HS-27A (cell line): ENCODE data around the gene EPHB1.

Source experiments
- DNase-seq: peaks from one replicate; pipeline ENCODE4 v3.0.0-alpha.2; 2012; ENCODE audit warnings: low read depth, missing footprints

The EPHB1 gene

DNA sequence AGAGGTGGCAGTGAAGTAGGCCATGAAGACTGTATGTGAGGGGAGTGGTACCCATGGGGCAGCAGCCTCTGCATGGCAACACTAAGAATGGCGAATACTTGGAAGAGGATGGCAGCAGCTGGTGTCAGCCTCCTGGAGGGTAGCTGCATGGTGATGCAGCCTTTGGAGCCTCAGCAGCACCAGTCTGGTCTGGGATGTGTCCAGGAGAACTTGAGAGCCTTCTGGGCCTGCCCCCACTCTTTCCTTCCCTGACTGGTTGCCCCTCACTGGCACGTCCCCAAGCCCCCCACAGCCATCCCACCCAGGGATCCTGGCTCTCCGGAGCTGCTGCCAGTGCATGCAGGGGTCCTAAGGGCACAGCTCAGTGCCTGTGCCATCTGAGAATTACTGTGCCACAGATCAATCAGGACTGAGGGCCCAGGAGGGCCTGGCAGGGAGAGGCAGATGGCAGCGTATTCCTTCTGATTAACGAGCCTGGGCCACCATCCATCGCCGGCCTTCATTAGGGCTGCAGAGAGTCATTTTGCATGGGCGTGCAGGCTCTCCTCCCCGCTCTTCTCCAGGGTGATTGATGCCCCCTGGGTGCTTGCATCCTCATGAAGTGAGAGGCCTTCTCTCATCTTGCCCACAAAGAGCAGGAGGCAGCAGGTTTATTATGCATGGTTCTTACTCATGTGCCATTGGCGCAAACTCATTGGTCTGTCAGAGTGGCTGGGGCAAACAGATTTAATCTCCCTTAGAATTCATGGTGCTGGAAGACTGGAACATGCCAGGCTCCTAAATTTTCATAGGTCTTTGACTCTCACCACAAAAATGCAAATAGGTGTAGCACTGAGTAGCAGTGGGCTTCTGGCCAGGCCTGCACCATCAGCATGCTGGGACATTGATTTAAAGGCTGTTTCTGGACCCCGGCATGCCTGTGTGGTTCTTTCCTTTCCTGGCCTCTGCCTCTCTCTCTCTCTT lies 116.8 kb downstream of the EPHB1 start:
- DNase-seq, result no peak

GRCh38 chr3:134916276-134916961 lies 121.4 kb downstream of the EPHB1 start:
- no peak for DNase-seq

- DNase-seq, result no peak
Observed at GRCh38 chr3:134917631-134918030, 122.6 kb downstream of the EPHB1 start.

DNA sequence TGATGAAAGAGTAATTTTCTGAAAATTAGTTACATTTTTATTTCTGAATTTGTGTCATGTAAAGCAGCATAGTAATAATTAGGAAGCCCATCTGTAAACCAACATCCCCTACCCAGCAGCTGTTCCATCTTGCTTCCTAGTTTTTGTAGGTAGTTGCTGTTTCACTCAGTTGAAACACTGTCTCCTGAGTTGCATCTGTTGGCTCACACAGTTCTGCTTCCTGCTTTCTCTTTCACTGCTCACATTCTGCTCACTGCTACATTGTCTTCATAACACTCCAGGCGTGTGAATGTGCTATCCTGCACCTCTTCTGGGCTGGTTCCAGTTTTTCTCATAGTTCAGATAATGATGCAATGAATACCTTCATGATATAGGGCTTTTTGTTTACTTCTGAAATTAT lies 123.4 kb downstream of the EPHB1 start:
- DNase-seq, result no peak

- no peak for DNase-seq
Observed at GRCh38 chr3:134922101-134922500, 127.0 kb downstream of the EPHB1 start.

- DNase-seq, result no peak
Observed at GRCh38 chr3:134922866-134923265, 127.8 kb downstream of the EPHB1 start.

DNA sequence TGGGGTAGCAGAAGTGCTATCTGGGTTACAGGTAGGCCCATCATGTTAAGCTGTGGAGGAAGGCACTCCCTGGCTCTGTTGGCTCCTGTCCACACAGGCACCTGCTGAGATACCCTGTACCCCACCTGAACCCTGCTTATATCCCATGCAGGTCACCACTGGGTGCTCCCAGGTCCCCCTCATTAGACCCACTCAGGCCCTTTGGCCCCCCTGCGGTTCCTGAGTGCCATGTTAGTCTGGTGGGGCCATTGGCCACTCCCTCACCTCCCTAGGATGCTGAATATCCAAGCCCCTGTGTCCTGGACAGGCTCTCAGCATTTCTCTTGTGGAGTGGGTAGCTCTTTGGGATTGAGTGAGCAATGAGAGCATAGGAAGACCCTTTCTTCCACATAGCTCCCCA lies 128.2 kb downstream of the EPHB1 start:
- no peak for DNase-seq

GRCh38 chr3:134927599-134927998 lies 132.5 kb downstream of the EPHB1 start:
- DNase-seq, result no peak

DNA sequence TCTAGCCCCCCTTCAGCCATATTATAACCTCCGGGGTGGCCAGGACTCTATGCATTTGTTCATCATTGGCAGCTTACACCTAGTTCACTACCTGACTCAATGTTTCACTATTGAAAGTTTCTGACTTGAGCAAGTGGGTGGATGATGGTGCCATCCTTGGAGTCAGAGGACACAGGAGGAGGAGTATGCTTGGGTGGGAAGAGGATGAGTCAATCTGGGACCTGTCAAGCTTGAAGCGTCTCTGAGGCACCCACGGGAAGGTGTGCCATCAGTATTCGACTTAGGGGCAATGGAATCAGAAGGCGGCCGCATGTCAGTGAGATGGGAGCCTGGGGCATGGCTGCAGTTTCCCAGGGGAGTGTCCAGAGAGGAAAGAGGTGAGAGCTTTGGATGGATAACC lies 133.3 kb downstream of the EPHB1 start:
- DNase-seq, result no peak

DNA sequence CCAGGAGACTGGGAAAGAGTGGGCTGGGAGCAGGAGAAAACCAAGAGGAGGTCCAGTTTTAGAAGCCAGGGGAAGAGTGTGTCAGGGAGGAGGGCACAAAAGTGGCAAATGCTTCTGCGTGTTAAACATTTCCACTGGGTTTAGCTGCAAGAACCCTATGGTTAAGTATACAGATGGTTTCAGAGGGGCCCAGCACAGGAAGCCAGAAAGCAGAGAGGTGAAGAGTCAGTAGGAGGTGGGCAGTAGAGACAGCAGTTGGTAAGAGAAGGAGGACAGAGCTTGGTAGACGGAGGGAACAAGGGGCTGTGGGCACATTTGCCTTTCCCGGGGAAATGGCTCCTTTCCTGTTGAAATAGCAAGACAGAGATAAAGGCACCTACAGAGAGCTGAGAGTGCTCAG lies 133.8 kb downstream of the EPHB1 start:
- DNase-seq, result no peak

DNA sequence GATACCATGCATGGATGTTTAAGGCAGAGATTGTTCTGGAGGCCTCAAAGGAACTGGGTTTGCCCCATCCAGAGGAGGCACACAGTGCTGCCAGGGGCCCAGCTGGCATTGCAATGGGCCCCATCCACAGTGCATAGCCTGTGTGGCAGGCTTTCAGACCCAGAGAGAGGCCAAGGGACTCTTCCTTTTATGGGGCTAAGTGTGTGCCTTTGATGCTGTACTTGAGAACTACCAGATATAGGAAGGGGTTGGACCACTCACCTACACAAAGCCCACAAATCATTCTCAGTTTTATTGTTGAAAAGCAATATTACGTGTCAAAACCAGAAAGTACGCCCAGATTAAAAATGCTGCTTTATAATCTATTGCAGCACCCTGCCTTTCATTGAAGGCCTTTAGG lies 134.9 kb downstream of the EPHB1 start:
- DNase-seq, result no peak

DNA sequence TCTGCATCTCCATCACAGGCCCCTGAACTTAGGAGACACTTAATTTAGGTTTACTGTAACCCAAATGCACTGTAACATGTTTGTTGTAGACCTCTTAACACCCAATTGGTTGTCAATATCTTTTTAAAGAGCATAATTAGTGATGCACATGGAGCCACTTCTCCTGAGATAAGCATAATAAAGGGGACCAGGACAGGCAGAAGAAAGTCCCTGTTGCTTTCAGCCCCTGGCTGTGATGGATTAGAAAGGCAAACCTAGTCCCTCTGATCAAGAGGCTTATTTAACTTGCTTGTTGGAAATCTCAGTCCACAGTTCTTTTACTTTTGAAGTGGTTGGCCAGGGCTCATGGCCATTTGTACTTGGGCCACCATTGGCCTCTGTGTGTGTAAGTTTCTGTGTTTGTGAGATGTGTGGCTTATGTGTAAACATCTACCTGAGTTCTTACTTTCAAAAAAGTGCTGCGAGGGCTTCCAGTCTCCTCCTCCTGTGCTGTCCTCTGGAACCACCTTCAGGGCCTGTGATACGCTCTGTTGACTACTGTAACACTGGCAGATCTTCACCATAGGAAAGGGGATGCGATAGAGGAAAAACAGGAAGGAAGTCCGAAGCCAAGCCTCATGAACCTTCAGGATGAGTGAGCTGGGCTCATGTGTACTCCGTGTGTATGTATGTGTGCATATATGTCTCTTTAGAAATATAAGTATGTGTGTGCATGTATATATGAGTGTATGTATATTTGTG lies 136.2 kb downstream of the EPHB1 start:
- no peak for DNase-seq

DNA sequence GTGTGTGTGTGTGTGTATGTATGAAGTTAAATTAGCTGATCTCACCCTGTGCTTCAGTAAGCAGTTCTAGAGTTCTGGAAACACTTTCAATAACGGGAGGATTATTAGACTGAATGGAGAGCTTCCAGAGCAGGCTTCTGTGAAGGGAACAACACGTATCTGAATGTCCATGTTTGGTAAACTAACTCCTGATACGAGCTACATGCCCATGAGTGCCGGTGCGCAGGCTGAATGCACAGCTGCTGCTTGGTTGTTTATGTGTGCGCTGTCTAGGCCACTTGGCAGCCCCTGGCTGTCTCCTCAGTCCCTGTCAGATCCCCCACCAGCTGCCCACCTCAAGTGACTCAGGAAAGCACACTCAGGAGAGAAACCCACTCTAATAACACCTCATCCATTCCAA lies 137.0 kb downstream of the EPHB1 start:
- no peak for DNase-seq

DNA sequence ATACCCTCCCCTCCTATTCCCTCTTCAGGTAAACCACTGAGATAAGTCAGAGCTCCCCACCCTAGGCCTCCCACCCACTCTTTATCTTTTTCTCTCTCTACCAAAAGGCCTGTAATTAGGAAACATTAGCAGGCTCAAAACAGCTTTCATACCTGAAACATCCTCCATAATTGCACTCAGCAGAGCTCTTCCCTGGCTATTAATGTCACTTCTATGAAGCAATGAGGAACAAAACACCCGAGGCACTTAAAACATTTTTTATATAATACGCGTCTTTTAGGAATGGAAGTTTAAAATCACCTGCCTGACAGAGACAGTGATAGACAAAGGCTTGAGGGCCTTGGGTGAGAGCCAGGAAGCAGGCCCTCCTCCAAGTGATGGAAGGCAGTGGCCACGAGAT lies 138.9 kb downstream of the EPHB1 start:
- no peak for DNase-seq

- DNase-seq, result no peak
Observed at GRCh38 chr3:134934933-134935332, 139.9 kb downstream of the EPHB1 start.

DNA sequence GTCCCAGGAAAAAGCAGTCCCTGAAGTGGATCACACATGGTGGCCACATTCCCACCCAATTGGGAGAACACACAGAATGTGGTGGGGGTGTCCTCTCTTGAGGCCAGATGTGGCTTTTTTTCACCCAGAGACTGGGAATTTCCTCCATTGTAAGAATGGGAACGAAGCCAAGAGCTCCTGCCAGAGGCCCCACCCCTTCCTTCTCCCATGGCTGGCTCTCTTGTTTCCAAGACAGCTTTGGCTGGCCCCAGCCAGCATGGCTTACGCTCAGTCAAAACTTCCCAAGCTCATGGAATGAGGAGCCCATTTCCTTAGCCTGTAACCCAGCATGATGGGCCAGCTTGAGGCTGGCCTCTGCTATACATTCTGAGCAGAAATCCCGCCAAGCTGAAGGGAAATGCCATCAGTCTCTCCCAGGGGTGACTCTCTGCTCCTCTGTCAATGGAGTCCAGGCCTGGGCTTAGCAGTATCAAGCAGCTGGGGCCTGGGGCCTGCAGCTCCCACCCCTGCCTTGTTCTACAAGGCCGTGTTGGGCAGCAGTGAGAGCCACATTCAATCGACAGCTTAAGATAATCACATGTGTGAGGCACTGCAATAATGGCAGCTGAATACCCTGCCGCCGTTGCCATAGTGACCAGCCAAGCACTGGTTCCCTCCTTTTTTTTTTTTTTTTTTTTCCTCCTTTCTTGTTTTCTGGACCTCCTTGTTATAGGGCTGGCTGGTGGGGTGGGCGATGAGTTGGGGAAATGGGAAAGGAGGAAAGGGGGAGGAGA lies 142.4 kb downstream of the EPHB1 start:
- no peak for DNase-seq

GRCh38 chr3:134938029-134938525 lies 143.0 kb downstream of the EPHB1 start:
- DNase-seq, result no peak

- no peak for DNase-seq
Observed at GRCh38 chr3:134939978-134940377, 144.9 kb downstream of the EPHB1 start.

GRCh38 chr3:134941820-134942219 lies 146.8 kb downstream of the EPHB1 start:
- no peak for DNase-seq

DNA sequence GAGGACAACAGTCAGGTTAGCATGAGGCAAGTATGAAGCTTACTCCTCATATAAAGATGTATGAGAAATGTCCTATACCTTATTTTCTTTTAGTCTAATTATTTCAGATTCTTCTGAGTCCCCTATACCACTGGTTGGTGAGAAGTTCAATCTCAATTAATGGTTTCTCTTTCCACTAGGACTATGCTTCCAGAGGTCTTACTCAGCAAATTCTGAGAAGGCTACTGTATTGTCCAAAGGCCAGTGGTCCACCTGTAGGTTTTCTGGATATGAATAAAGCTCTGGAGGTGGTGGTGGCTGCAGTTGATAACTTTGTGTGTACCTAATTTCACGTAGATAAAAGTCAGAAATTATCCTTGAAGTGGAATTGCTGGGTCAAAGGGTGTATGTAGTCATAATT lies 149.4 kb downstream of the EPHB1 start:
- no peak for DNase-seq

DNA sequence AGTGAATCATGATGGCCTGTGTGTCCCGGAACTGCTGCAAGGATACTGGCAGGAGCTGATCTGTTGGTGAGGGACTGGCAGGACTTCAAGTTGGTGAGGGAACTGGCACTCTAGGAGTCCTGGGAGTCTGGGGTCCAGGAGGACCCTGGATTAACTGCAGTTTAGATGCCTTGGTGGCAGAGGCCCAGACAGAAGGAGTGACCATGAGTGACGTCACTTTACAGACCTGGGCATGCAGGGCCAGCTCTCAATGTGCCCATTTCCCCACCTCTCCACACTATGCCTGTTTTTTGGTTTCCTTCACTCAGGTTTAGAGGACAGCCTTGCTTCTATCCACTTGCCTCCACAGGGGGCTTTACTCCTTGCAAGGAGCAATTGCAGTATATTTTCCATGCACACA lies 154.1 kb downstream of the EPHB1 start:
- DNase-seq, result no peak

- no peak for DNase-seq
Observed at GRCh38 chr3:134952371-134952770, 157.3 kb downstream of the EPHB1 start.
